NB4 (cell line): Measurements from ENCODE around the gene PSMA2.

ENCODE experiments used
- MYC ChIP-seq: IDR thresholded peaks from 2 replicates; pipeline ENCODE4 v1.6.1; 2011; ENCODE audit warnings: low read depth, low read length
- POLR2A ChIP-seq: IDR thresholded peaks from 2 replicates; pipeline ENCODE4 v1.6.1; 2011; ENCODE audit warnings: mild to moderate bottlenecking; ENCODE audit not compliant: insufficient read length; ENCODE audit errors: extremely low read depth
- TF ChIP-seq, protein P1 (sequence below): IDR thresholded peaks from one replicate; pipeline ENCODE4 v1.5.1; 2012; ENCODE audit warnings: low read depth, low read length
- TF ChIP-seq, protein P2 (sequence below): IDR thresholded peaks from 2 replicates; pipeline ENCODE4 v1.6.1; 2011; ENCODE audit warnings: low read depth, low read length

DNA sequence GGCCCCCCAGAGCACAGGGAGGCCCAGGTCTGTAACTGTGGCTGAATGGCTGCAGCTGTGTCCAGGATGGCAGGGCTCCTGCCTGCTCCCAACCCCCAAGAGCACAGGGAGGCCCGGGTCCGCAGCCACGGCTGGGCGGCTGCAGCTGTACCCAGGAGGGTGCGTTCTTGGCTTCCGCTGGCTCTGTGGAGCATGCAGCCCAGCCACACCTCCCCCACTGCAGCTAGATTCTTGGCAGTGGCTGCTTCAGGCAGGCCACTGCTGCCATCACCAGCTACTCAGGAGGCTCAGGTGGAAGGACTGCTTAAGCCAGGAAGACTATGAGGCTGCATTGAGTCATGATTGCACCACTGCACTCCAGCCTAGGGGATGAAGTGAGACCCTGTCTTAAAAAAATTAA, 48.0 kb downstream of the PSMA2 start:
- no peak for TF ChIP-seq POLR2A
- TF ChIP-seq, protein P1, sequence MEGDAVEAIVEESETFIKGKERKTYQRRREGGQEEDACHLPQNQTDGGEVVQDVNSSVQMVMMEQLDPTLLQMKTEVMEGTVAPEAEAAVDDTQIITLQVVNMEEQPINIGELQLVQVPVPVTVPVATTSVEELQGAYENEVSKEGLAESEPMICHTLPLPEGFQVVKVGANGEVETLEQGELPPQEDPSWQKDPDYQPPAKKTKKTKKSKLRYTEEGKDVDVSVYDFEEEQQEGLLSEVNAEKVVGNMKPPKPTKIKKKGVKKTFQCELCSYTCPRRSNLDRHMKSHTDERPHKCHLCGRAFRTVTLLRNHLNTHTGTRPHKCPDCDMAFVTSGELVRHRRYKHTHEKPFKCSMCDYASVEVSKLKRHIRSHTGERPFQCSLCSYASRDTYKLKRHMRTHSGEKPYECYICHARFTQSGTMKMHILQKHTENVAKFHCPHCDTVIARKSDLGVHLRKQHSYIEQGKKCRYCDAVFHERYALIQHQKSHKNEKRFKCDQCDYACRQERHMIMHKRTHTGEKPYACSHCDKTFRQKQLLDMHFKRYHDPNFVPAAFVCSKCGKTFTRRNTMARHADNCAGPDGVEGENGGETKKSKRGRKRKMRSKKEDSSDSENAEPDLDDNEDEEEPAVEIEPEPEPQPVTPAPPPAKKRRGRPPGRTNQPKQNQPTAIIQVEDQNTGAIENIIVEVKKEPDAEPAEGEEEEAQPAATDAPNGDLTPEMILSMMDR = no peak
- TF ChIP-seq, protein P2, sequence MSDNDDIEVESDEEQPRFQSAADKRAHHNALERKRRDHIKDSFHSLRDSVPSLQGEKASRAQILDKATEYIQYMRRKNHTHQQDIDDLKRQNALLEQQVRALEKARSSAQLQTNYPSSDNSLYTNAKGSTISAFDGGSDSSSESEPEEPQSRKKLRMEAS = peak; percentile 52; the same call in 1 of the 2 replicates
- TF ChIP-seq MYC = peak; percentile 67
